Natural killer cell treated with Interleukin-12 subunit alpha and Interleukin-12 subunit beta and Interleukin-15 and Interleukin-18, amount 100 ng/mL, for 72 hours (primary cell): ENCODE measurements around the gene MCC. TPM values are rescaled to one million over a fixed set of nuclear protein-coding genes. Genes with fewer than 3 reads are reported as not detected.

Experiments
- ATAC-seq, 2 donors: fragments of 150-1000 bp; cut with Tn5 transposase in 1 of 2; sonication (Bioruptor Pico), chemical (Tn5 transposase) in 1 of 2; 2 replicates each; pipeline ENCODE4 v1.10.0; 2021
- DNase-seq: peaks from one replicate; pipeline ENCODE4 v3.0.0; 2022; ENCODE audit warnings: low spot score
- H3K27ac Mint-ChIP-seq, 2 donors: 1 replicate in 1 of 2; 2 replicates in 1 of 2; pipeline ENCODE4 v1.8.0; 2022; ENCODE audit warnings: mixed read lengths in 2 of 2, mild to moderate bottlenecking in 1 of 2, moderate library complexity in 1 of 2
- H3K27me3 Mint-ChIP-seq, 2 donors: 1 replicate in 1 of 2; 2 replicates in 1 of 2; pipeline ENCODE4 v1.8.0; 2022; ENCODE audit warnings: mixed read lengths in 2 of 2
- H3K36me3 Mint-ChIP-seq: one replicate; pipeline ENCODE4 v1.8.0; 2022; ENCODE audit warnings: mixed read lengths
- H3K4me1 Mint-ChIP-seq, 2 donors: 1 replicate in 1 of 2; 2 replicates in 1 of 2; pipeline ENCODE4 v1.8.0; 2022; ENCODE audit warnings: low read depth in 2 of 2, mixed read lengths in 2 of 2, mild to moderate bottlenecking in 1 of 2
- H3K4me3 Mint-ChIP-seq: one replicate; pipeline ENCODE4 v1.8.0; 2022; ENCODE audit warnings: mixed read lengths
- H3K9me3 Mint-ChIP-seq: 2 replicates; pipeline ENCODE4 v1.8.0; 2022; ENCODE audit warnings: mixed read lengths
- total RNA-seq, 2 donors: library from RNA; stranded (reverse); gene quantifications; one replicate each; pipeline ENCODE4 v1.2.3, GENCODE V29; 2022

The MCC gene
- total RNA-seq, 2 donors from 2014 or later, result 0.45 to 3.8 TPM

DNA sequence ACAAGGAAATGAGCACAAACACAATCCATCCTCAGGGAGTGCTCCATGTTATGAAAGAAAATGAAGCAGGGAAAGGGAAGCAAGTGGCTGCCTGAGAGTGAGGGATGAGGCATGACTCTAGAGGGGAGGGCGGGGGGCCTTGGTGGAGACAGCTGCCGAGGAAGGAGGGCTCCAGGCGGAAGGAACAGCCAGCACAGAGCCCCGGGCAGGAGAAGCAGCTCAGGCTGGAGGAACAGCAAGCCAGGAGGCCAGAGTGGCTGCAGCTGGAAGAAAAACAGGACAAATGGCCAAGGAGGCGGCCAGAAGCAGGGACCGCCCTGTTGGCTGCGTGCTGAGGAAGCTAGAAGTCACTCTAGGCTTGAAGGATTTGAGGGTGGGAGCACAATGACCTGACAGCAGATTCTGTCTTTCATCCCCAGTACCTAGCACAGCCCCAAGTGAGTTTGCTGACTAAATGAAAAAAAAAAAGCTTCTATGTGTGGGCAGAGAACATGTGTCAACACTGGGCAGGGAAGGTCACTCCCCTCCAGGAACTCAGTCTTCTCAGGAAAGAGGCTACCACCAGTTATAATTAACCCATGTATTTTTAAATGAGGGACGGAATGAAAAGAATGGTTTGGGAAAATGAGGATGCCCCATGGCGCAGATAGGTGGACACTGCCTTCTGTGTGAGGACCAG is 368.9 kb downstream of the MCC start:
- Mint-ChIP-seq H3K9me3 (no peaks in the 10 kb centered on the region), H3K4me3 (no peak overlapping the region), H3K27ac (no peak overlapping the region), H3K27me3 (peaks cover 7 to 8% of the 10 kb centered on the region in 2 donors), H3K36me3 (no peaks in the 10 kb centered on the region), H3K4me1 (no peaks in the 10 kb centered on the region)
- ATAC-seq, result no peak
- no peak for DNase-seq

DNA sequence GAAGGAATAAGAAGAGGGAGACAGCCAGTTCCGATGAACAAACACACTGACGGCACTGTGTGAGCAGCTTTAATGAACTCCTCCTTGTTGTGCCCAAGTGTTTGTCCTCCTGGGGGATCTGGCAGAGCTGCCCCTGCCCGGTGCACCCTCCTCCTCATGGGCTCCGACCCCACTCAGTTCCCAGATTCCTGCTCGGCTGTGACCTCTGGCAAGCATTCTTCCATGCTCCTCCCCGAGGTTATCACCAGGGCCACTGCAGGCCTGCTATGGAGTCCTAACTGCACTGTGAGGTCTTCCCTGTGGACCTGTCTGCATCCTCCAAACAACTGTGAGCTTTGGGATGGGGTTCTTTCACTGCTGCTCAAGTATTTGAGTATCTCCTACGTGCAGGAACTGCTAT is 369.5 kb downstream of the MCC start:
- Mint-ChIP-seq H3K27ac (no peak overlapping the region), H3K4me1 (no peaks in the 10 kb centered on the region), H3K9me3 (no peaks in the 10 kb centered on the region), H3K27me3 (peaks cover 5 to 8% of the 10 kb centered on the region in 2 donors), H3K36me3 (no peaks in the 10 kb centered on the region), H3K4me3 (no peak overlapping the region)
- ATAC-seq (no peak), DNase-seq (no peak)

GRCh38 chr5:113118298-113118697 is 370.0 kb downstream of the MCC start:
- Mint-ChIP-seq H3K27ac (no peak overlapping the region), H3K36me3 (no peaks in the 10 kb centered on the region), H3K9me3 (no peaks in the 10 kb centered on the region), H3K4me1 (no peaks in the 10 kb centered on the region), H3K27me3 (peaks cover under 1 to 7% of the 10 kb centered on the region in 2 donors), H3K4me3 (no peak overlapping the region)
- DNase-seq (no peak), ATAC-seq (no peak)

DNA sequence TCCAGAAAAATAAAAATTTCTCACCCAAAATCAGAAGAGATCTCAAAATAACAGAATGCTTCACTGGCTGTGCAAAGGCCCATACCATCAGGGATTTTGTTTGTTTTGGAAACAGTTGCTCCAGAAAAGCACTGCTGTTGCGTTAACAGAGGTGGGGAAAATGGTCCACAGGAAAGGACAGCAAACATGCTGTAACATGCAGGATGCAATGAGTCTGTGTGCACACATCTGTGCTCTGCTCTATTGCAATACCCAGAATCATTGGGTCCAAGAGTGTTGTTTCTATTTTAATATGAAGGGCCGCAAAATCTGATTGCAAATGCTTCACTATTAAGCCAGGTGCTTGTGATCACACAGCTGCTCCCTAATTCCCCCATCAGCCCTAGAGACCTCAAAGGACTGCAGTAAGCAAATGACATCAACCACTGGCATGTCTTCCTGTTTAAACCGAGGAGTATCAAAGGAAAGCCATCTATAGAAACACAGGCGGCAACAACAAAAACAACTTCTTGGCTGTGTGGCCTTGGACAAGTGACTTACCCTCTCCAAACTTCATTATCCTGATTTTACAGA is 370.6 kb downstream of the MCC start:
- Mint-ChIP-seq H3K36me3 (no peaks in the 10 kb centered on the region), H3K4me3 (no peak overlapping the region), H3K27me3 (peaks cover 0 to 7% of the 10 kb centered on the region in 2 donors), H3K9me3 (no peaks in the 10 kb centered on the region), H3K4me1 (no peaks in the 10 kb centered on the region), H3K27ac (no peak overlapping the region)
- ATAC-seq (no peak), DNase-seq (no peak)

DNA sequence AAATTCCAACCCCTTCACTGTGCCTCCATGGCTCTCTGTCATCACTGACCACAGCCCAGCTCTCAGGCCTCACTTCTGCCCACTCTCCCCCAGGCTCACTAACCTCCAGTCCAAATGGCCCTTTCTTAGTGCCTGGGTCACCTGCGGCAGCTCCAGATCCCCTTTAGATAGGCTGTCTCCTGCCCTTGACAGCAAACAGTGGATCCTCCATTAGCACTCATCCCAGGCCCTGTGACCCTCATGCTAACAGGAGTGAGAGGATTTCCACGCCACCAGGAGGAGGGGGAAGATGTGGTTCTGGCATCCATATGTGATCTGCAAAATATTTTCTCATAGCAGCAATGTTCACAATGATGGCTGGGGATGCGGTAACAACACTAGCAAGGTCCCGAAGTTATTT is 372.3 kb downstream of the MCC start:
- no peaks in the 10 kb centered on the region for H3K36me3 Mint-ChIP-seq
- H3K4me3 Mint-ChIP-seq, result no peak overlapping the region
- DNase-seq, result no peak
- peaks cover 0 to 7% of the 10 kb centered on the region in 2 donors for H3K27me3 Mint-ChIP-seq
- H3K27ac Mint-ChIP-seq, result no peak overlapping the region
- H3K4me1 Mint-ChIP-seq, result no peaks in the 10 kb centered on the region
- no peaks in the 10 kb centered on the region for H3K9me3 Mint-ChIP-seq
- ATAC-seq, result no peak

DNA sequence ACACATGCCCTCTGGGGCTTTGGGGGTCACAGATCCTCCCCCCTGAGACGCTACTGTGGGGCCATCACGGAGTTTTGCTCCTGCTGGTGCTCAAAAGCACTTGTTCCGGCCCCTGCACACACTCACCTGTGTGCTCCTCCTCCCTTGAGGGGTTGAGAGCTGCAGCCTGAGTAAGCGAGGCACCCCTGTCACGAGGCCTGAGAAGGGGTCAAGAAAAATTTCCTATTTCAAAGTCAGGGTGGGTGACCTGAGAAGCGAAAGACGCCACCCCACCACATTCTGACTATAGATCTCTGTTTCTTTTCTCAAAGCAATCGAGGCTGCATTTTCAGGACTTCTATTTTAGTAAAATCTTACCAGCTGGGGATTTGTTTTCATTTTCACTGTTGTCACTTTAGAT is 373.2 kb downstream of the MCC start:
- no peak overlapping the region for H3K27ac Mint-ChIP-seq
- peaks cover 0 to 7% of the 10 kb centered on the region in 2 donors for H3K27me3 Mint-ChIP-seq
- no peaks in the 10 kb centered on the region for H3K9me3 Mint-ChIP-seq
- no peaks in the 10 kb centered on the region for H3K4me1 Mint-ChIP-seq
- no peak overlapping the region for H3K4me3 Mint-ChIP-seq
- ATAC-seq (no peak), DNase-seq (no peak)
- H3K36me3 Mint-ChIP-seq, result no peaks in the 10 kb centered on the region

DNA sequence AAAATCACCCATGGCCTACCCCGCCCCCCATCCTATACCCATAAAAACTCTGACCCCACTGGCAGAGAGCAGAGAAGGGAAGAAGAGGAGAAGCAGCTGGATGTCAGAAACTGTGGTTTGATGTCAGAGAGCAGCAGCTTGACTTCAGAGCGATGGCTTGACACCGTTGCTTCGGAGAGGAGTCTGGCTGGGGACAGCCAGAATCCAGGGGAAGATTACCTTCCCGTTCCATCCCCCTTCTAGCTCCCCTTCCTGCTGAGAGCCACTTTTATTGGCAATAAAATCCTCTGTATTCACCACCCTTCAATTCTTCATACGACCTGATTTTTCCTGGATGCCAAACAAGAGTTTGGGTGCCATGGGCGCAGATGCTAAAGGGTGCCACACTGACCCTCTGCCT is 373.7 kb downstream of the MCC start:
- H3K9me3 Mint-ChIP-seq, result no peaks in the 10 kb centered on the region
- no peak for DNase-seq
- no peaks in the 10 kb centered on the region for H3K4me1 Mint-ChIP-seq
- no peaks in the 10 kb centered on the region for H3K36me3 Mint-ChIP-seq
- no peak overlapping the region for H3K4me3 Mint-ChIP-seq
- H3K27me3 Mint-ChIP-seq, result peaks cover 0 to 7% of the 10 kb centered on the region in 2 donors
- H3K27ac Mint-ChIP-seq, result no peak overlapping the region
- no peak for ATAC-seq

DNA sequence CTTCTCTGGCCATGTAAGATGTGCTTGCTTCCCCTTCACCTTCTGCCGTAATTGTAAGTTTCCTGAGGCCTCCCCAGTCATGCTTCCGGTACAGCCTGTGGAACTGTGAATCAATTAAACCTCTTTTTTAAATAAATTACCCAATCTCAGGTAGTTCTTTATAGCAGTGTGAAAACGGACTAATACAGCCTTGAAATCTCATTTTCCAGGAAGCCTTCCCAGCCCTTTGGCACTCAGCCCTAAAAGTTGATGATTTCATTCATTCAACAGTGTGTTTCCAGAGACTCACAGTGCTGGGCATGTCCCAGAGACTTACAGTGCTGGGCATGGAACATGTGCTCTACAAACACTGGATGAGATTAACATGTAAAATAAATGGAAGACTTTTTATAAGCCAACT is 375.8 kb downstream of the MCC start:
- H3K4me3 Mint-ChIP-seq, result no peak overlapping the region
- H3K9me3 Mint-ChIP-seq, result no peaks in the 10 kb centered on the region
- H3K36me3 Mint-ChIP-seq, result no peaks in the 10 kb centered on the region
- DNase-seq (no peak), ATAC-seq (no peak)
- H3K27ac Mint-ChIP-seq, result no peak overlapping the region
- peaks cover 0 to 4% of the 10 kb centered on the region in 2 donors for H3K27me3 Mint-ChIP-seq
- no peaks in the 10 kb centered on the region for H3K4me1 Mint-ChIP-seq

DNA sequence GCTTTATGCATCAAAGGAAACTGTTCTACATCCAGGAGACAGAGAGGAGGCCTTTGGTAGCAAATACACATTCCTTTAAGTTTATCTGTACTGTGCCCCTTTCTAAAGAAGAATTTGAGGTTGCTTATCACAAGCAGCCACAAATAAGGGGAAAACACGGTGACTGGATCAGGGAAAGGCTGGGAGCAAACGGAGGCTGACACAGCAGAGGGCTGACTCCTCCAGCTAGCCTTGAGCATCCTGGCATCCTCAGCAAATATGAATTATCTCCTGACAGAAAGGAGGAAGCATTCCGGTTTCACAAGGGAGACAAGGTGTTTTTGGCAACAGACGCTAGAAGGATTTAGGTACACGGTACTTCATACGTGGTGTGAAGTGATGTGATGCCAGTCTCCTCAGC is 378.1 kb downstream of the MCC start:
- no peaks in the 10 kb centered on the region for H3K9me3 Mint-ChIP-seq
- DNase-seq, result no peak

GRCh38 chr5:113109344-113109743 is 378.9 kb downstream of the MCC start:
- Mint-ChIP-seq H3K36me3 (no peaks in the 10 kb centered on the region), H3K9me3 (no peaks in the 10 kb centered on the region), H3K27ac (no peak overlapping the region), H3K4me3 (no peak overlapping the region), H3K27me3 (peaks cover 0 to 7% of the 10 kb centered on the region in 2 donors), H3K4me1 (no peaks in the 10 kb centered on the region)
- ATAC-seq (no peak), DNase-seq (no peak)

More for the DNA sequence above, 378.1 kb downstream of the MCC start:
- Mint-ChIP-seq H3K27me3 (peaks cover 0 to 7% of the 10 kb centered on the region in 2 donors), H3K27ac (no peak overlapping the region), H3K36me3 (no peaks in the 10 kb centered on the region), H3K4me3 (no peak overlapping the region), H3K4me1 (no peaks in the 10 kb centered on the region)
- no peak for ATAC-seq

GRCh38 chr5:113108485-113108884 is 379.8 kb downstream of the MCC start:
- H3K9me3 Mint-ChIP-seq, result no peaks in the 10 kb centered on the region
- H3K4me1 Mint-ChIP-seq, result no peaks in the 10 kb centered on the region
- H3K36me3 Mint-ChIP-seq, result no peaks in the 10 kb centered on the region
- H3K4me3 Mint-ChIP-seq, result no peak overlapping the region
- ATAC-seq, result no peak
- no peak overlapping the region for H3K27ac Mint-ChIP-seq
- no peak for DNase-seq
- peaks cover 0 to 3% of the 10 kb centered on the region in 2 donors for H3K27me3 Mint-ChIP-seq

- DNase-seq (no peak), ATAC-seq (no peak)
- no peak overlapping the region for H3K4me3 Mint-ChIP-seq
- H3K27ac Mint-ChIP-seq, result no peak overlapping the region
- peaks cover 0 to 3% of the 10 kb centered on the region in 2 donors for H3K27me3 Mint-ChIP-seq
- no peaks in the 10 kb centered on the region for H3K9me3 Mint-ChIP-seq
- no peaks in the 10 kb centered on the region for H3K36me3 Mint-ChIP-seq
- H3K4me1 Mint-ChIP-seq, result no peaks in the 10 kb centered on the region
These were observed 381.4 kb downstream of the MCC start for GRCh38 chr5:113106821-113107220.

GRCh38 chr5:113105693-113106280 is 382.5 kb downstream of the MCC start:
- H3K4me1 Mint-ChIP-seq, result no peaks in the 10 kb centered on the region
- no peak overlapping the region for H3K27ac Mint-ChIP-seq
- DNase-seq (no peak), ATAC-seq (no peak)
- no peaks in the 10 kb centered on the region for H3K36me3 Mint-ChIP-seq
- no peaks in the 10 kb centered on the region for H3K9me3 Mint-ChIP-seq
- peaks cover 0 to 3% of the 10 kb centered on the region in 2 donors for H3K27me3 Mint-ChIP-seq
- H3K4me3 Mint-ChIP-seq, result no peak overlapping the region

- no peak for DNase-seq
- Mint-ChIP-seq H3K4me1 (no peaks in the 10 kb centered on the region), H3K9me3 (no peaks in the 10 kb centered on the region), H3K4me3 (no peak overlapping the region), H3K27me3 (peaks cover 0 to 3% of the 10 kb centered on the region in 2 donors), H3K36me3 (no peaks in the 10 kb centered on the region), H3K27ac (no peak overlapping the region)
- no peak for ATAC-seq
These were observed 384.9 kb downstream of the MCC start for GRCh38 chr5:113103330-113103729.
